RWPE1 (cell line): ENCODE results near the gene PDAP1.
"Not testable (repeated sequence)": the region's sequence is repeated elsewhere in the genome, so short reads cannot be mapped to it uniquely, and the experiment has no call there.

ENCODE experiments used
- CTCF ChIA-PET: fragments of 350-600 bp; sonication (Branson Sonifier 250); formaldehyde crosslinking; extraction: SDS; loops from one replicate; lab custom pipeline; 2021; lab: Yijun Ruan, JAX
- POLR2A ChIA-PET: fragments of 400-600 bp; formaldehyde crosslinking; extraction: SDS; loops from one replicate; lab custom pipeline; 2020; ENCODE audit warnings: antibody characterized with exemption; ENCODE audit not compliant: low non-redundant PET; lab: Yijun Ruan, JAX
- DNase-seq: peaks from one replicate; pipeline ENCODE4 v3.0.0; 2012; ENCODE audit warnings: low spot score
- H3K27ac ChIP-seq: fragments of 450-650 bp; 2 replicates; pipeline ENCODE4 v1.5.1; 2017
- CTCF ChIP-seq: fragments of 450-650 bp; conservative IDR thresholded peaks from 2 replicates; pipeline ENCODE4 v1.5.1; 2017; ENCODE audit warnings: low read depth, mild to moderate bottlenecking

The PDAP1 gene

GRCh38 chr7:99446096-99446495 is 37.7 kb upstream of the PDAP1 start:
- DNase-seq = no peak
- CTCF ChIA-PET = interaction anchor here (0.6 kb wide), 2 partner anchors 12 to 13 kb away, joined by 3 to 4 read pairs; no protein-coding TSS in a partner anchor
- no peak for TF ChIP-seq CTCF
- H3K27ac ChIP-seq = no peak overlapping the region
- POLR2A ChIA-PET = no interaction called here

- ChIA-PET POLR2A (no interaction called here), CTCF (no interaction called here)
- peak overlapping the region; percentile 89 for H3K27ac ChIP-seq
Measured at GRCh38 chr7:99440195-99440594, 31.8 kb upstream of the PDAP1 start.

GRCh38 chr7:99438573-99439480 is 30.4 kb upstream of the PDAP1 start, which contains the start of the genes CPSF4 and PTCD1:
TSS of gene CPSF4 (plus strand) at chr7:99438943. CDS start at chr7:99439083, 140 bp downstream.
TSS of gene PTCD1 (minus strand) at chr7:99438798. CDS start at chr7:99435242, 3,556 bp downstream.
- H3K27ac ChIP-seq = peak within 1 kb of the TSS; percentile 89
- peak; percentile 99 for DNase-seq
- CTCF ChIA-PET = no interaction called here
- POLR2A ChIA-PET = interaction anchor here (0.6 to 0.9 kb wide), 2 partner anchors 16 to 18 kb away, joined by 3 to 6 read pairs; no protein-coding TSS in a partner anchor
- no peak for TF ChIP-seq CTCF

More at GRCh38 chr7:99440195-99440594, 31.8 kb upstream of the PDAP1 start:
- DNase-seq = no peak
- TF ChIP-seq CTCF = no peak

GRCh38 chr7:99437946-99438572 is 29.7 kb upstream of the PDAP1 start:
- POLR2A ChIA-PET = interaction anchor here (0.9 kb wide), 1 partner anchor 15 kb away, joined by 6 read pairs; no protein-coding TSS in a partner anchor
- TF ChIP-seq CTCF = no peak
- CTCF ChIA-PET = no interaction called here
- DNase-seq = no peak
- peak overlapping the region; percentile 89 for H3K27ac ChIP-seq

- ChIA-PET CTCF (no interaction called here), POLR2A (no interaction called here)
- DNase-seq = no peak
- H3K27ac ChIP-seq = no peak overlapping the region
- no peak for TF ChIP-seq CTCF
Measured at GRCh38 chr7:99433158-99433557, 24.8 kb upstream of the PDAP1 start.

GRCh38 chr7:99431756-99432540 is 23.6 kb upstream of the PDAP1 start:
- H3K27ac ChIP-seq = peak overlapping the region; percentile 29; the same call in 1 of the 2 replicates
- POLR2A ChIA-PET, CTCF ChIA-PET, DNase-seq: not testable (repeated sequence)
